Vagina (tissue), 2 donors: Measurements from ENCODE around the gene CCDC188. TPM values are rescaled to one million over a fixed set of nuclear protein-coding genes. Genes with fewer than 3 reads are reported as not detected.

ENCODE experiments used
- DNase-seq, 2 donors: peaks; one replicate each; pipeline ENCODE4 v3.0.0-alpha.2; 2017; ENCODE audit errors: extremely low spot score in 2 of 2
- H3K27ac ChIP-seq: fragments of 200-600 bp; sonication (generic); one replicate; pipeline ENCODE4 v1.5.1; 2019
- H3K27me3 ChIP-seq: fragments of 200-600 bp; sonication (generic); one replicate; pipeline ENCODE4 v1.5.1; 2019
- H3K36me3 ChIP-seq, 2 donors: fragments of 200-600 bp; sonication (generic); one replicate each; pipeline ENCODE4 v1.5.1; 2017 to 2019
- H3K4me1 ChIP-seq: fragments of 200-600 bp; sonication (generic); one replicate; pipeline ENCODE4 v1.5.1; 2019
- H3K4me3 ChIP-seq, 2 donors: fragments of 200-600 bp; sonication (generic); 1 replicate in 1 of 2; 2 replicates in 1 of 2; pipeline ENCODE4 v1.5.1; 2016 to 2019
- H3K9me3 ChIP-seq: fragments of 200-600 bp; sonication (generic); one replicate; pipeline ENCODE4 v1.5.1; 2019
- POLR2A ChIP-seq, 2 donors: fragments of 450-650 bp; IDR thresholded peaks; one replicate each; pipeline ENCODE4 v1.6.1; 2017; ENCODE audit warnings: antibody characterized with exemption in 2 of 2, mild to moderate bottlenecking in 2 of 2, moderate library complexity in 2 of 2
- POLR2AphosphoS5 ChIP-seq, 2 donors: sonication (generic); formaldehyde crosslinking; IDR thresholded peaks; one replicate each; pipeline ENCODE4 v1.9.0; 2017; ENCODE audit warnings: antibody characterized with exemption in 2 of 2, mild to moderate bottlenecking in 2 of 2, low read depth in 1 of 2; ENCODE audit not compliant: insufficient read depth in 1 of 2
- intact Hi-C: fragments of 100-400 bp; cut with DNase I; formaldehyde crosslinking; loops from one replicate; pipeline ENCODE4 v1.15.1; 2023
- total RNA-seq: library from RNA; depleted of rRNA; stranded (reverse); fragments of >200 nt; gene quantifications from one replicate; pipeline ENCODE4 v1.2.3, GENCODE V29; 2016
- TF ChIP-seq, protein P1 (sequence below), 3 experiments: fragments of 450-650 bp in 2 of 3; fragments of 200-600 bp in 1 of 3; sonication (generic) in 1 of 3; IDR thresholded peaks; one replicate each; pipeline ENCODE4 v1.5.1; 2017 to 2019; ENCODE audit warnings: antibody characterized with exemption in 3 of 3, mild to moderate bottlenecking in 2 of 3, moderate library complexity in 2 of 3

Gene CCDC188
- total RNA-seq, 1 donor from 2014 or later = not detected

GRCh38 chr22:20192972-20193760 is 42.3 kb upstream of the CCDC188 start:
- Histone ChIP-seq H3K9me3 (no peaks in the 10 kb centered on the region), H3K4me1 (no peaks in the 10 kb centered on the region), H3K27ac (no peak overlapping the region), H3K4me3 (no peak overlapping the region), H3K36me3 (no peaks in the 10 kb centered on the region), H3K27me3 (no peaks in the 10 kb centered on the region)
- intact Hi-C loops = no loop called here
- TF ChIP-seq POLR2A (IDR thresholded peaks at IDR 0.05) (no peak), POLR2AphosphoS5 (IDR thresholded peaks at IDR 0.05; ENCODE audit: insufficient read depth in 1 of 2, low read depth in 1 of 2) (no peak)
- TF ChIP-seq, protein P1, sequence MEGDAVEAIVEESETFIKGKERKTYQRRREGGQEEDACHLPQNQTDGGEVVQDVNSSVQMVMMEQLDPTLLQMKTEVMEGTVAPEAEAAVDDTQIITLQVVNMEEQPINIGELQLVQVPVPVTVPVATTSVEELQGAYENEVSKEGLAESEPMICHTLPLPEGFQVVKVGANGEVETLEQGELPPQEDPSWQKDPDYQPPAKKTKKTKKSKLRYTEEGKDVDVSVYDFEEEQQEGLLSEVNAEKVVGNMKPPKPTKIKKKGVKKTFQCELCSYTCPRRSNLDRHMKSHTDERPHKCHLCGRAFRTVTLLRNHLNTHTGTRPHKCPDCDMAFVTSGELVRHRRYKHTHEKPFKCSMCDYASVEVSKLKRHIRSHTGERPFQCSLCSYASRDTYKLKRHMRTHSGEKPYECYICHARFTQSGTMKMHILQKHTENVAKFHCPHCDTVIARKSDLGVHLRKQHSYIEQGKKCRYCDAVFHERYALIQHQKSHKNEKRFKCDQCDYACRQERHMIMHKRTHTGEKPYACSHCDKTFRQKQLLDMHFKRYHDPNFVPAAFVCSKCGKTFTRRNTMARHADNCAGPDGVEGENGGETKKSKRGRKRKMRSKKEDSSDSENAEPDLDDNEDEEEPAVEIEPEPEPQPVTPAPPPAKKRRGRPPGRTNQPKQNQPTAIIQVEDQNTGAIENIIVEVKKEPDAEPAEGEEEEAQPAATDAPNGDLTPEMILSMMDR (IDR thresholded peaks at IDR 0.05) = no peak
- no peak for DNase-seq

DNA sequence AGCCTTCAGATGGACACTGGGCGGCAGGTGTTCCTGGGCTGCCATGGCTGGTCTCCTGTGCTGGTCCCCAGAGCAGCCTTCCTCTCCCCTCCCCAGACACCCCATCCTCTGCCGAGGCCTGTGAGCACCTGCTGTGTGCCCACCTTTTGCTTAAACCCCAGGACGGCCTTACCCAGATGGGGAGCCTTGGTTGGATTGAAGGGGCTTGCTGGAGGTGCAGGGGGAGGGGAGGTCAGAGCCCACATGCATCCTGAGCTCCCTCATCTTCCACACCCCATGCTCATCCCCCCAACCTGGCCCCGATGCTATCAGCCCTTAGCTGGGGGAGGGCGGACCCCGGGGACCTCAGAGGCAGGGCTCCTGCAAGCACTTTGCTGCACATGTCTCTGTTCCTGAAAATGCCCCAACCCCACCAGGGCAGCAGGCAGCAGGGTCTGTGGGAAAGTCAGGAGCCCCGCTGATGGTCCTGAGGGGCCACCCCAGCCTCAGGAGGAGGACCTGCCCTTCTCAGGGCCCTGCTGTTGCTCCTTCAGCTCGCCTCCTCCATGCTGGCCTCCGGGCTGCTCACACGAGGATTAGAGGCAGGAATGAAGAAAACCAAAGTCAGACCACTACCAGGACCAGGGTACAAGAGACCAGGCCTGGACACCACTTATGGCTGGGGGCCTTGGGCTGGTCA is 41.6 kb upstream of the CCDC188 start:
- no peaks in the 10 kb centered on the region for H3K36me3 ChIP-seq
- H3K27ac ChIP-seq = no peak overlapping the region
- intact Hi-C loops = no loop called here
- H3K4me3 ChIP-seq = no peak overlapping the region
- H3K27me3 ChIP-seq = no peaks in the 10 kb centered on the region
- no peak for DNase-seq
- H3K4me1 ChIP-seq = no peaks in the 10 kb centered on the region
- H3K9me3 ChIP-seq = no peaks in the 10 kb centered on the region
- no peak for TF ChIP-seq POLR2AphosphoS5 (IDR thresholded peaks at IDR 0.05; ENCODE audit: insufficient read depth in 1 of 2, low read depth in 1 of 2)
- TF ChIP-seq POLR2A (IDR thresholded peaks at IDR 0.05) = no peak
- TF ChIP-seq, protein P1 (IDR thresholded peaks at IDR 0.05) = no peak

DNA sequence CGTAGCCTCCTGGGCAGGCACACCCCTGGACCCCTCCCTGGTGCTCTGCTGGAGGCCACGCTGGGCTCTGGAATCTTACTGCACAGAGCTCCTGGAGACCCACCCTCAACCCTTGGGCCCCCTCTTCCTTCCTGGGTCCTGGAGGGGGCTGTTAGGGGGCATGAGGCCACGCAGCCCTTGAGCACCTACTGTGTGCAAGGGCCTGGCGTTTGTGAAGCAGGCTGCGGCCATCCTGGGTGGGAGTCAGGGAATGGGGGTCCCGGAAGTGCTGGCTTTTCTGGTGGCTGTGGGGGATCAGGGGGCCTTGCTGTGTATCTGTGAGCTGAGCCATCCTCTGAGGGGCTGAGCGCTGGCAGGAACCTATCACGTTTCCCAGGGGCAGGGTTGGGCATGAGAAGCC is 40.9 kb upstream of the CCDC188 start:
- no peak for TF ChIP-seq POLR2A (IDR thresholded peaks at IDR 0.05)
- TF ChIP-seq, protein P1 (IDR thresholded peaks at IDR 0.05) = no peak
- TF ChIP-seq POLR2AphosphoS5 (IDR thresholded peaks at IDR 0.05; ENCODE audit: insufficient read depth in 1 of 2, low read depth in 1 of 2) = no peak

GRCh38 chr22:20191000-20191515 is 40.2 kb upstream of the CCDC188 start:
- Histone ChIP-seq H3K36me3 (no peaks in the 10 kb centered on the region), H3K27me3 (no peaks in the 10 kb centered on the region), H3K4me1 (no peaks in the 10 kb centered on the region), H3K27ac (no peak overlapping the region), H3K9me3 (no peaks in the 10 kb centered on the region), H3K4me3 (no peak overlapping the region)
- TF ChIP-seq, protein P1 (IDR thresholded peaks at IDR 0.05) = no peak
- TF ChIP-seq POLR2A (IDR thresholded peaks at IDR 0.05) (no peak), POLR2AphosphoS5 (IDR thresholded peaks at IDR 0.05; ENCODE audit: insufficient read depth in 1 of 2, low read depth in 1 of 2) (no peak)
- no peak for DNase-seq
- intact Hi-C loops = no loop called here

More for the DNA sequence above, 40.9 kb upstream of the CCDC188 start:
- no peak overlapping the region for H3K27ac ChIP-seq
- H3K9me3 ChIP-seq = no peaks in the 10 kb centered on the region
- no peak overlapping the region for H3K4me3 ChIP-seq
- intact Hi-C loops = no loop called here
- no peaks in the 10 kb centered on the region for H3K27me3 ChIP-seq
- no peaks in the 10 kb centered on the region for H3K4me1 ChIP-seq
- no peaks in the 10 kb centered on the region for H3K36me3 ChIP-seq
- DNase-seq = no peak

GRCh38 chr22:20188567-20188877 is 37.7 kb upstream of the CCDC188 start:
- H3K27ac ChIP-seq = no peak overlapping the region
- intact Hi-C loops = no loop called here

More at GRCh38 chr22:20188567-20188877, 37.7 kb upstream of the CCDC188 start:
- Histone ChIP-seq H3K9me3 (no peaks in the 10 kb centered on the region), H3K36me3 (no peaks in the 10 kb centered on the region), H3K27me3 (no peaks in the 10 kb centered on the region), H3K4me3 (no peak overlapping the region), H3K4me1 (no peaks in the 10 kb centered on the region)
- no peak for DNase-seq
- no peak for TF ChIP-seq POLR2A (IDR thresholded peaks at IDR 0.05)
- no peak for TF ChIP-seq POLR2AphosphoS5 (IDR thresholded peaks at IDR 0.05; ENCODE audit: insufficient read depth in 1 of 2, low read depth in 1 of 2)
- TF ChIP-seq, protein P1 (IDR thresholded peaks at IDR 0.05) = no peak
